IMR-90 (cell line): ENCODE results near the gene FOLR2. TPM values are rescaled to one million over a fixed set of nuclear protein-coding genes. Genes with fewer than 3 reads are reported as not detected.

Experiments used
- ATAC-seq: fragments of 200-7000 bp; cut with Tn5 transposase; 2 replicates; pipeline ENCODE4 v1.9.1; 2020; ENCODE audit warnings: low read depth, mild to moderate bottlenecking, moderate library complexity
- BruUV-seq: library from RNA; stranded (reverse); fragments of 400-500 nt; replicated peaks from 2 replicates; lab custom pipeline; 2021; lab: Mats Ljungman, UMichigan
- CTCF ChIA-PET: fragments of 300-600 bp; formaldehyde crosslinking; extraction: SDS; loops from one replicate; lab custom pipeline; 2021; ENCODE audit warnings: antibody characterized with exemption; lab: Yijun Ruan, JAX
- POLR2A ChIA-PET: fragments of 300-600 bp; sonication (Branson Sonifier 250); formaldehyde crosslinking; loops from one replicate; lab custom pipeline; 2022; ENCODE audit warnings: antibody characterized with exemption; ENCODE audit not compliant: unreplicated experiment; lab: Charles Lee
- DNase-seq: peaks from one replicate; pipeline ENCODE4 v3.0.0; 2013
- H2AFZ ChIP-seq: replicated peaks from 2 replicates; pipeline ENCODE3; 2013; ENCODE audit warnings: low read length, mild to moderate bottlenecking; ENCODE audit not compliant: poor library complexity
- H2AK5ac ChIP-seq: 2 replicates; pipeline ENCODE4 v1.6.1; 2013; ENCODE audit warnings: low read depth, low read length, inconsistent platforms
- H2AK9ac ChIP-seq: replicated peaks from 2 replicates; pipeline ENCODE3; 2013; ENCODE audit warnings: mild to moderate bottlenecking, low read depth, low read length, moderate library complexity; ENCODE audit not compliant: poor library complexity
- H2BK120ac ChIP-seq: 2 replicates; pipeline ENCODE4 v1.6.1; 2013; ENCODE audit warnings: low read depth, low read length, inconsistent platforms
- H2BK15ac ChIP-seq: 3 replicates; pipeline ENCODE4 v1.6.1; 2013; ENCODE audit warnings: low read depth, low read length, inconsistent platforms
- H2BK20ac ChIP-seq: 2 replicates; pipeline ENCODE4 v1.6.1; 2013; ENCODE audit warnings: low read depth, mild to moderate bottlenecking, inconsistent platforms, low read length, moderate library complexity
- H2BK5ac ChIP-seq: 2 replicates; pipeline ENCODE4 v1.6.1; 2013; ENCODE audit warnings: mild to moderate bottlenecking, low read depth, low read length, inconsistent platforms; ENCODE audit not compliant: poor library complexity, severe bottlenecking
- H3K14ac ChIP-seq: replicated peaks from 2 replicates; pipeline ENCODE4 v1.6.1; 2013; ENCODE audit warnings: low read depth, low read length, inconsistent platforms
- H3K18ac ChIP-seq: 2 replicates; pipeline ENCODE4 v1.6.1; 2013; ENCODE audit warnings: low read depth, low read length, control low read depth
- H3K23ac ChIP-seq: 2 replicates; pipeline ENCODE4 v1.6.1; 2013; ENCODE audit warnings: low read depth, low read length, inconsistent platforms
- H3K27ac ChIP-seq: 2 replicates; pipeline ENCODE4 v1.5.1; 2013; ENCODE audit warnings: mild to moderate bottlenecking, control low read depth, low read length; ENCODE audit not compliant: insufficient read depth
- H3K27me3 ChIP-seq: 2 replicates; pipeline ENCODE4 v1.6.1; 2013; ENCODE audit warnings: low read length; ENCODE audit not compliant: control insufficient read depth, insufficient read depth
- H3K36me3 ChIP-seq: 2 replicates; pipeline ENCODE4 v1.6.1; 2013; ENCODE audit warnings: low read length, mixed read lengths; ENCODE audit not compliant: control insufficient read depth, insufficient read depth
- H3K4ac ChIP-seq: 2 replicates; pipeline ENCODE4 v1.6.1; 2013; ENCODE audit warnings: low read depth, low read length, inconsistent platforms
- H3K4me1 ChIP-seq: 2 replicates; pipeline ENCODE4 v1.6.1; 2013; ENCODE audit warnings: low read length, mixed read lengths; ENCODE audit not compliant: control insufficient read depth, insufficient read depth
- H3K4me2 ChIP-seq: 2 replicates; pipeline ENCODE4 v1.6.1; 2013; ENCODE audit warnings: low read depth, mild to moderate bottlenecking, control low read depth, low read length, moderate library complexity
- H3K4me3 ChIP-seq: 2 replicates; pipeline ENCODE4 v1.5.1; 2013; ENCODE audit warnings: low read depth, mild to moderate bottlenecking, control low read depth, low read length, moderate library complexity; ENCODE audit not compliant: insufficient read depth
- H3K56ac ChIP-seq: 2 replicates; pipeline ENCODE4 v1.6.1; 2013; ENCODE audit warnings: low read length, inconsistent platforms; ENCODE audit not compliant: insufficient read depth; ENCODE audit errors: extremely low read depth
- H3K79me1 ChIP-seq, 2 experiments: 2 replicates each; pipeline ENCODE4 v1.6.1; 2013; ENCODE audit warnings: low read length in 2 of 2, inconsistent platforms in 1 of 2, low read depth in 1 of 2
- H3K9ac ChIP-seq: 2 replicates; pipeline ENCODE4 v1.6.1; 2013; ENCODE audit warnings: low read depth, low read length, control low read depth
- H3K9me1 ChIP-seq: 2 replicates; pipeline ENCODE4 v1.6.1; 2013; ENCODE audit warnings: low read length, inconsistent platforms; ENCODE audit not compliant: insufficient read depth
- H3K9me3 ChIP-seq: 2 replicates; pipeline ENCODE4 v1.6.1; 2013; ENCODE audit warnings: low read length; ENCODE audit not compliant: control insufficient read depth, insufficient read depth
- H4K20me1 ChIP-seq: 2 replicates; pipeline ENCODE4 v1.6.1; 2013; ENCODE audit warnings: low read length, inconsistent platforms; ENCODE audit not compliant: insufficient read depth
- H4K5ac ChIP-seq: 2 replicates; pipeline ENCODE4 v1.6.1; 2013; ENCODE audit warnings: mild to moderate bottlenecking, low read depth, low read length, control low read depth
- H4K8ac ChIP-seq, 2 experiments: 2 replicates each; pipeline ENCODE4 v1.6.1; 2013; ENCODE audit warnings: low read depth in 2 of 2, low read length in 2 of 2, control low read depth in 1 of 2, inconsistent platforms in 1 of 2
- H4K91ac ChIP-seq: 2 replicates; pipeline ENCODE4 v1.6.1; 2013; ENCODE audit warnings: low read depth, low read length, inconsistent platforms; ENCODE audit not compliant: insufficient read depth
- BHLHE40 ChIP-seq: fragments of 150-350 bp; IDR thresholded peaks from 2 replicates; pipeline ENCODE4 v1.6.1; 2016; ENCODE audit warnings: mild to moderate bottlenecking, low read depth, low read length
- CHD1 ChIP-seq: IDR thresholded peaks from 2 replicates; pipeline ENCODE4 v1.6.1; 2012; ENCODE audit warnings: low read depth, low read length, improper control_type of control experiment
- FOS ChIP-seq: fragments of 150-350 bp; IDR thresholded peaks from 2 replicates; pipeline ENCODE4 v1.6.1; 2016; ENCODE audit warnings: low read depth, low read length
- MAFK ChIP-seq: IDR thresholded peaks from 2 replicates; pipeline ENCODE4 v1.6.1; 2012; ENCODE audit warnings: low read depth, low read length, improper control_type of control experiment
- MAZ ChIP-seq: IDR thresholded peaks from 2 replicates; pipeline ENCODE4 v1.6.1; 2012; ENCODE audit warnings: low read depth, mild to moderate bottlenecking, low read length, improper control_type of control experiment, moderate library complexity, borderline replicate concordance
- NFE2L2 ChIP-seq: fragments of 150-350 bp; IDR thresholded peaks from 2 replicates; pipeline ENCODE4 v1.6.1; 2016; ENCODE audit warnings: low read depth, mild to moderate bottlenecking, low read length
- WGBS, 2 experiments: methylation state at CpG; one replicate each; pipeline versions ENCODE4 v1.1.5 to v1.1.7; 2013; ENCODE audit warnings: missing lambda C conversion rate in 2 of 2; ENCODE audit not compliant: insufficient read length in 1 of 2; ENCODE audit errors: extremely low coverage in 2 of 2; 5-methylcytosine and 5-hydroxymethylcytosine counted together
- dilution Hi-C: fragments of 300-500 bp; cut with HindIII; formaldehyde crosslinking; loops from one replicate; pipeline ENCODE4 v1.14.3; 2018; ENCODE audit warnings: low sequenced_read_pairs; ENCODE audit not compliant: unreplicated experiment
- in situ Hi-C: fragments of 300-500 bp; cut with MboI; formaldehyde crosslinking; loops from 3 replicates; pipeline ENCODE4 v1.14.3; 2019; ENCODE audit warnings: low sequenced_read_pairs, inconsistent platforms, mixed read lengths
- intact Hi-C: fragments of 100-400 bp; cut with micrococcal nuclease; formaldehyde crosslinking; loops from 2 replicates; pipeline ENCODE4 v1.10.0; 2022
- polyA plus RNA-seq, 3 experiments: library from polyadenylated mRNA; depleted of rRNA; stranded (reverse); fragments of >200 nt; gene quantifications; 2 replicates each; pipeline ENCODE4 v1.2.3, GENCODE V29; 2012; ENCODE audit warnings: low replicate concordance in 1 of 3
- total RNA-seq: library from RNA; depleted of rRNA; stranded (reverse); fragments of >200 nt; gene quantifications from 2 replicates; pipeline ENCODE4 v1.2.3, GENCODE V29; 2012
- TF ChIP-seq, protein P1 (sequence below): fragments of 150-350 bp; IDR thresholded peaks from 2 replicates; pipeline ENCODE4 v1.6.1; 2016; ENCODE audit warnings: low read depth, mild to moderate bottlenecking, low read length, moderate library complexity, borderline replicate concordance
- TF ChIP-seq, protein P2 (sequence below): conservative IDR thresholded peaks from 2 replicates; pipeline ENCODE4 v1.5.1; 2012; ENCODE audit warnings: mild to moderate bottlenecking, low read depth, low read length, improper control_type of control experiment

FOLR2 gene
- total and polyA plus RNA-seq, 2 of the 4 experiments (the other 2 are of a cell fraction): not detected

DNA sequence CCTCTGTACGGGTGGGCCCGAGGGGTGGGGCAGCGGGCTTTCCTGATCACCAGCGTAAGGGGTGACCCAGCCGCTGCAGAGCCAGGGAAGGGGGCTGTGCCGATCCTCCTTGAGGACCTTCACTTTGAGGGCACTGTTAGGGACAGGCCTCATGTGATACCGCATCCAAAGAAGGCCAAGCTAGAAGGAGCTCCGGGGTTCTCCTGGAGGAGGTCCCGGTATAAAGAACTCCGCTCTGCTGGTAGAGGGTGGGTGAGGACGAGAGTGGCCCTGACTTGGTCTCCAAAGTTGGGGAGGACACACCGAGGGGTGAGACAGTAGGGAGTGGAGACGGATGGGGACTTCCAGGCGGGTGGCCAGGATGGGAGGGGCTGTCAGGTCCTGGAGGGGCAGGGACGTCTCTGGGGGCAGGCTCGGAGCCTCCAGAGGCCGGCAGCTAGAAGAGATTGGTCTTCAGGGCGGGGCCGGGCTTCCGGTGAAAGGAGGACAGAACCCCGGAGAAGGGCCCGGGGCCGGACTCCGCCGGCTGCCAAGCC, 22.8 kb downstream of the FOLR2 start:
- Histone ChIP-seq H3K18ac (no peak overlapping the region), H2AFZ (peak overlapping the region; percentile 84)

More for the DNA sequence above, 22.8 kb downstream of the FOLR2 start:
- BruUV-seq: no TSS peak
- no peak overlapping the region for H2BK5ac ChIP-seq
- no peaks in the 10 kb centered on the region; a peak in 1 of 4 replicates for H3K79me1 ChIP-seq
- no peak overlapping the region for H2BK20ac ChIP-seq
- DNase-seq (peak; percentile 38), ATAC-seq (peak; percentile 63)
- H2BK120ac ChIP-seq: no peak overlapping the region
- H3K36me3 ChIP-seq: peaks cover 34% of the 10 kb centered on the region
- ChIA-PET CTCF (no interaction called here), POLR2A (no interaction called here)
- H3K4me1 ChIP-seq: peaks cover 2% of the 10 kb centered on the region; the same call in 1 of the 2 replicates
- no peak overlapping the region for H3K4me3 ChIP-seq
- no peaks in the 10 kb centered on the region for H3K9me1 ChIP-seq
- H4K20me1 ChIP-seq: peaks cover 37% of the 10 kb centered on the region
- in situ Hi-C loops (loop anchor here (5.0 kb wide), 1 partner anchor 212 kb away; no protein-coding TSS in a partner anchor), intact Hi-C loops (loop anchor here (2.0 kb wide), 2 partner anchors 113 to 191 kb away; no protein-coding TSS in a partner anchor), dilution Hi-C loops (no loop called here)
- WGBS, 2 experiments: 4% methylated on average over 11 of the region's 25 CpGs; no CpG with 5 or more reads in 1 of the 2 experiments
- no peak overlapping the region for H3K27ac ChIP-seq
- H3K27me3 ChIP-seq: peaks cover 39% of the 10 kb centered on the region
- H3K9me3 ChIP-seq: peaks cover 2% of the 10 kb centered on the region; the same call in 1 of the 2 replicates
- H3K4ac ChIP-seq: peak overlapping the region; percentile 8
- H3K4me2 ChIP-seq: peak overlapping the region; percentile 71
- H3K9ac ChIP-seq: no peak overlapping the region
- H3K23ac ChIP-seq: peak overlapping the region; percentile 48; the same call in 1 of the 2 replicates
- H4K8ac ChIP-seq: no peak overlapping the region; a peak in 1 of 4 replicates
- H4K91ac ChIP-seq: no peak overlapping the region
- H2AK5ac ChIP-seq: peak overlapping the region; percentile 52; the same call in 1 of the 2 replicates
- no peak overlapping the region for H4K5ac ChIP-seq
- H2AK9ac ChIP-seq: peak overlapping the region; percentile 94
- H3K56ac ChIP-seq: no peak overlapping the region
- no peak for TF ChIP-seq CHD1
- TF ChIP-seq, protein P1, sequence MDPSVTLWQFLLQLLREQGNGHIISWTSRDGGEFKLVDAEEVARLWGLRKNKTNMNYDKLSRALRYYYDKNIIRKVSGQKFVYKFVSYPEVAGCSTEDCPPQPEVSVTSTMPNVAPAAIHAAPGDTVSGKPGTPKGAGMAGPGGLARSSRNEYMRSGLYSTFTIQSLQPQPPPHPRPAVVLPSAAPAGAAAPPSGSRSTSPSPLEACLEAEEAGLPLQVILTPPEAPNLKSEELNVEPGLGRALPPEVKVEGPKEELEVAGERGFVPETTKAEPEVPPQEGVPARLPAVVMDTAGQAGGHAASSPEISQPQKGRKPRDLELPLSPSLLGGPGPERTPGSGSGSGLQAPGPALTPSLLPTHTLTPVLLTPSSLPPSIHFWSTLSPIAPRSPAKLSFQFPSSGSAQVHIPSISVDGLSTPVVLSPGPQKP: no peak
- no peak for TF ChIP-seq MAZ
- TF ChIP-seq MAFK: no peak
- TF ChIP-seq FOS: no peak
- no peak for TF ChIP-seq BHLHE40
- no peak for TF ChIP-seq NFE2L2
- TF ChIP-seq, protein P2, sequence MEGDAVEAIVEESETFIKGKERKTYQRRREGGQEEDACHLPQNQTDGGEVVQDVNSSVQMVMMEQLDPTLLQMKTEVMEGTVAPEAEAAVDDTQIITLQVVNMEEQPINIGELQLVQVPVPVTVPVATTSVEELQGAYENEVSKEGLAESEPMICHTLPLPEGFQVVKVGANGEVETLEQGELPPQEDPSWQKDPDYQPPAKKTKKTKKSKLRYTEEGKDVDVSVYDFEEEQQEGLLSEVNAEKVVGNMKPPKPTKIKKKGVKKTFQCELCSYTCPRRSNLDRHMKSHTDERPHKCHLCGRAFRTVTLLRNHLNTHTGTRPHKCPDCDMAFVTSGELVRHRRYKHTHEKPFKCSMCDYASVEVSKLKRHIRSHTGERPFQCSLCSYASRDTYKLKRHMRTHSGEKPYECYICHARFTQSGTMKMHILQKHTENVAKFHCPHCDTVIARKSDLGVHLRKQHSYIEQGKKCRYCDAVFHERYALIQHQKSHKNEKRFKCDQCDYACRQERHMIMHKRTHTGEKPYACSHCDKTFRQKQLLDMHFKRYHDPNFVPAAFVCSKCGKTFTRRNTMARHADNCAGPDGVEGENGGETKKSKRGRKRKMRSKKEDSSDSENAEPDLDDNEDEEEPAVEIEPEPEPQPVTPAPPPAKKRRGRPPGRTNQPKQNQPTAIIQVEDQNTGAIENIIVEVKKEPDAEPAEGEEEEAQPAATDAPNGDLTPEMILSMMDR: no peak
- no peak overlapping the region for H2BK15ac ChIP-seq
- H3K14ac ChIP-seq: no peak overlapping the region
